ENCODE data around the gene ATP6V1C2. TPM values are rescaled to one million over a fixed set of nuclear protein-coding genes. Genes with fewer than 3 reads are reported as not detected.

ATP6V1C2 gene
- total RNA-seq: 56.8 TPM

GRCh38 chr2:10721396-10722251 lies at the start of gene ATP6V1C2:
ATP6V1C2 (plus strand) TSS chr2:10721630; CDS start chr2:10722850, 1,220 bp downstream.
- no peak for DNase-seq

- DNase-seq: no peak
Measured at GRCh38 chr2:10675131-10675530, 46.3 kb upstream of the ATP6V1C2 start.

GRCh38 chr2:10678225-10678624 lies 43.2 kb upstream of the ATP6V1C2 start:
- DNase-seq: no peak

DNA sequence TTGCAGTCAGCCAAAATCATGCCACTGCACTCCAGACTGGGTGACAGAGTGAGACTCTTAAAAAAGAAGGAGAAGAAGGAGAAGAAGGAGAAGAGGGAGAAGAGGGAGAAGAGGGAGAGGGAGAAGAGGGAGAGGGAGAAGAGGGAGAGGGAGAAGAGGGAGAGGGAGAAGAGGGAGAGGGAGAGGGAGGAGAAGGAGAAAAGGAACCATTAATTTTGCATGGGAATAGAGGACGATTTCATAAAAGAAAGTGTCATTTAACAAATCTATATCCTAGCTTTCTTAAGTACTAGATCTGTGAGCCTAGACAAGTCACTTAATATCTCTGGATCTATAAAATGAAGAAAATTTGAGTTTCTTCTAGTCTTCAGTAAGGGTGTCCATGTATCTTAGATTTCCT lies 41.2 kb upstream of the ATP6V1C2 start:
- no peak for DNase-seq

- no peak for DNase-seq
Measured at GRCh38 chr2:10680957-10681356, 40.5 kb upstream of the ATP6V1C2 start.

DNA sequence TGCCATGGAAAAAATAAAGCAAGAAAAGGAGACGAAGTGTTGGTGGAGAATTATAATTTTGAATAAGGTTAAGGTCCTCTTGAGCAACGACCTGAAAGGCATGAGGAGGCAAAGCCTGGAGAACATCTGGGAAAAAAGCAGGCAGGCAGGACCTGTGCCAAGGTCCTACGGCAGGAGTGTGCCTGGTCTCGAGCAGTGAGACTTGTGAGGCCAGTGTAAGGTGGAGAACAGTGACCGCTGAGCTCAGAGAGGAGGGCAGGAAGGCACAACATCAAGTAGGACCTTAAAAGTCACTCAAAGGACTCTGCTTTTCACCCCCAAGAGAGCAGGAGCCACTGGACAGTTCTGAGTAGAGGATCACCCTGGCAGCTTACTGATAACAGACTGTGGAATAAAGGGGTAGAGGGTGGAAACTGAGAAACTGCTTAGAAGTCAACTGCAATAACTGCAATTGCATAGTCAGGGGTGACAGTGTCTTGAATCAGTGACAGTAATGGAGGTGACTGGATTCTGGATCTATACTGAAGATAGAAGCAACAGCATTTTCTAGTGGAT lies 35.2 kb upstream of the ATP6V1C2 start:
- no peak for DNase-seq

GRCh38 chr2:10688921-10689807 lies 32.3 kb upstream of the ATP6V1C2 start:
- DNase-seq: no peak

DNA sequence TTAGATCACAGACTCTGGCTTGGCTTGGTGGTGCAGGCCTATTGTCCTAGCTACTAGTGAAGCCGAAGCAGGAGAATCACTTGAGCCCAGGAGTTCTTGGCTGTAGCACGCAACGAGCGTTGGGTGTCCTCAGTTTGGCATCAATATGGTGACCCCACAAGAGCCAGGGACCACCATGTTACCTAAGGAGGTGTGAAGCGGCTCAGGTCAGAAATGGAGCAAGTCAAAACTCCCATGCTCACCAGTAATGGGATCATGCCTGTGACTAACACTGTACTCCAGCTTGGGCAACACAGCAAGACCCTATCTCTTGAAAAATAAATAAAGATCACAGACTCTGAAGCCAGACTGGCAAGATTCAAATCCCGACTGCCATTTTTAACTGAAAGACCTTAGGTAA lies 29.9 kb upstream of the ATP6V1C2 start:
- DNase-seq: no peak

DNA sequence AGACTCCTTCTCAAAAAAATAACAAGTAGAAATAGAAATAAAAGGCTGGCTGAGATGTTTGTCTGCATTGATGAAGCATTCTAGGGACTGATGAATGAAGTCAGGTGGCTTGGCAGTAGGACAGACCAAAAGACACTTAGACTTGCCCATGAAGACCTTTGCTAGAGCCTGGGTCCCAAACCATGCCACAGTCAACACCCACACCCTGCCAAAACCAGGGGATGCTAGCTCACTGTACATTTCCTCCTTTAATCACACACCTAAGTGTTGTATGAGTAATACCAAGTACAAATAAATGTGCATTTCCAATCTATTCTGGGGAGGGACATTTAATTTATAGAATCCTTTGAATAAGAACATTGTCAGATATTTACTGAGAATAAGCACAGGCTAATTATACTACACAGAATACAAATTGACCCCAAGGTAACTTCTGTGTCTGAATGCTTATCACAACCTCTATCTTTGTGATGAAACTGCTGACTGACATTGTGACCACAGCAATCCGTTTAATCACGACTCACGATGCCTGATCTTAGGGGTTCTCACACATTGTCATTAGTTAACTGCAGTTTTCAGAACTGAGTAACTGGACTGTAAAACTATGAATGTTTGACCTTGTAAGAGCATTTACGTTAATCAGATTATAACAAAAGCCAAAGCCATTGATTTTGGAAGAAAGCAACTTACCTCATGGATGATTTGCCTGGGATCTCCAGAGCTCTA lies 21.2 kb upstream of the ATP6V1C2 start:
- DNase-seq: no peak

DNA sequence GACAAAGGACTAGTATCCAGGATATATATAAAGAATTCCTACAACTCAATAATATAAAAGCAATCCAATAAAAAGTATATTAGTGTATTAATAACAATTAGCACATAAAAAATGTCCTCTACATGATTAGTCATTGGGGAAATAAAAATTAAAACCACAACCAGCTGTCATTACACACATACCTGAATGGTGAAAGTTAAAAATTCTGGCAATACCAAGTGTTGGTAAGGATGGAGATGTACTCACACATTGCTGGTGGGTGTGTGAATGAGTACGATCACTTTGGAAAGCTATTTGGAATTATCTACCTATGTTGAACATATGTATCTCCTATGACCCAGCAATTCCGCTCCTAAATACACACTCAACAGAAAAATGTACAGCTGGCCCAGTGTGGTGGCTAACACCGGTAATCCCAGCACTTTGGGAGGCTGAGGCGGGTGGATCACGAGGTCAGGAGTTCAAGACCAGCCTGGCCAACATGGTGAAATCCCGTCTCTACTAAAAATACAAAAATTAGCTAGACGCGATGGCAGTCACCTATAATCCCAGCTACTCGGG lies 17.3 kb upstream of the ATP6V1C2 start:
- no peak for DNase-seq

- DNase-seq: no peak
Measured at GRCh38 chr2:10706033-10706432, 15.4 kb upstream of the ATP6V1C2 start.

DNA sequence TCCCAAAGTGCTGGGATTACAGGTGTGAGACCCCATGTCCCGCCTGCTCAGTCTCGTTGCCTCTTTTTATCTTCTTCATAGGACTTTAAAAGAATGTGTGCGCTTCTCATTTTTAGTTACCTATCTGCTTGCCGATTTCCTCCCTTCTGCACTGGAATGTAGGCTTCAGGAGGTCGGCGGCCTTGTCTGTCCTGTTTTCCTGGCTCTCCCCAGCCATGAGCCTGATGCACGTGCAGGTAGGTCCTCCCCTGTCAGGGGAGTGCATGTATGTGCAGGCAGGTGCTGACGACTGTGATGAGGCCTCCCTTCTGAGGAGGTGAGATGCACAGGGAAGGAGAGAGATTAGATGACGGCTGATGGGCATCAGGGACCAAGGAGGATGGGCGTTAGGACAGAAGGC lies 13.6 kb upstream of the ATP6V1C2 start:
- no peak for DNase-seq

DNA sequence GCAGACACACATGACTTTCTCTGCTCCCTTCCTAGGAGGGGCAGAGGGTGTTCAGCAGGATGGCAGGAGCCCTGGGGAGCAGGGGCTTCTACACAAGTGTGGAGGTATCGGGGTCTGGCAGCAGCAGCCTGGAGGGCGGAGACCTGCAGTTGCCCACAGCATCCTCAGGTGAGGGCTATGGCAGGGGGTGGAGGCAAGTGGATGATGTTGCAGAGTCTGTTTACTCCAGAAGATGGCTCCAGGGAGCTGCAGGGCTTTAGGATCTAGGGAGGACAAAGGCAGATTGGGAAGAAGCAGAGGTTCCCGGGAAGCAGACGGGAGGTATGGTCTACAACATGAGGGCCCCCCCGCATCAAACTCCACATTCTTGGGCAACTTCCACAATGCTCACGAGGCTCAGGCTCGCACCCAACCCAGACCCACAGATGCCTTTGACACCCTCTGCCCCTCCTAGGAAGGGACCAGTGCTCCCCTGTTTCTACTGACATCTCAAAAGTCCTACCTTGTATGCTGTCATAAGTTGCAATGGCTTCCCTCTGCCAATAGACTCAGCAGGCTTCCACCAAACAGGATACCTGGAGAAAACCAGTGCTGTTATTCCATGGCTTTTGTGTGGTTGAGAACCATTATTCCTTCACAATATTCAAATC lies 12.0 kb upstream of the ATP6V1C2 start:
- DNase-seq: no peak

- no peak for DNase-seq
Measured at GRCh38 chr2:10712185-10712809, 9.1 kb upstream of the ATP6V1C2 start.

DNA sequence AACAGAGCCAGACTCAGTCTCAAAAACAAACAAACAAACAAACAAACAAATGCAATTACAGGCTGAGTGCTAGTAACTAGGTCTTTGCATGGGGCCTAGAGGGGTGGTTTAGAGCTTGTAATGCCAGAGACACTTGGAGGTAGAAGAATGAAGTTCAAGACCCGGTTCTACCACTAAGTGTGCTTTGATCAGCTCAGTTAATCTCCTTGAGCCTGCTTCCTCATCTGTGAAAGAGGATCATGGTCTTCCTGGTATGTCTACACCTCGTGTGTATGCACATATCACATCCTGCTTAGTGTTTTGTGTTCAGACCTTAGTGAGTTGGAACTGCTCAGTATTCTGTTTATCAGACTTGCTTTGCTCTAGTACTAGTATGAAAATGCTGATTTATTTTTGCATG lies 4.8 kb upstream of the ATP6V1C2 start:
- no peak for DNase-seq

DNA sequence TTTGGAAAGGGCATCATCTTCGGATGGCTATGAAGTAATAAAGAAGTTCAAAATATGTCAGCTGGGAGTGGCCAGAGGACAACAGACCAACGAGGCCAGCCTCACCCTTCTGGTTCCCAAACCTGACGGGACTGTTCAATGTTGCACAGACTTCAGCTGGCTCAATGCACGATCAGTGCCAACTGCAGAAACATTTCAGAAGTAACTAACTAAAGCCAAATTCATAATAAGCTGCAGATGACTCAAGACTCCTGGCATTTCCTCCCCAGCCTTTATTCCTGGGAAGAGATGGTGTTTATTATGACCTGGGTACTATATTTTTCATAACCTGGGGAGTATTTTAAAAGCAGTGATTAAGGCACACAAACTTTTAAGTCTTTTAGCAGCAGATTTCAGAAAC lies 3.8 kb upstream of the ATP6V1C2 start:
- no peak for DNase-seq

GRCh38 chr2:10720306-10720705 lies 1.1 kb upstream of the ATP6V1C2 start:
- no peak for DNase-seq

DNA sequence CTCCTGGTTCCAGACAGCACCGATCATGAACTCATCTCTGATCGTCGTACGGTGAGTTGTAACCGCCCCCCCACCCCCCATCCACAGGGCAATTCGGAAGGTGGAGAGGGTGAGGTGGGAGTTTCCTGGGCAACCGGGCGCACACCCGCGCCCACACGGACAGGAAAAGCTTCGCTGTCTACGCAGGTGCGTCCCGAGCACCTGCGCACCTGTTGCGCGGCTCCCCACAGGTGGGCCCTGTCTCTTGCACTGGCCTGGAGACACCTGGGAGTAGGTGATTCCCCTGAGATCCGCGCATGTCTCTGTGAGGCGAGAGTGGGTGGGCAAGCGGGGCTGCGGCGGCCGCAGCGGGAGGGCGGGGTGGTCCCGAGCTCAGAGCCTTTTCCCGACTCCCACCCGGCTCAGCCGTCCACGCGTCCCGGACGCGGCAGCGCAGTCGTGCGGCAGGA lies 459 bp upstream of the ATP6V1C2 start:
- DNase-seq: no peak

GRCh38 chr2:10722252-10722825 lies 909 bp downstream of the ATP6V1C2 start:
- no peak for DNase-seq

GRCh38 chr2:10732924-10733565 lies 11.6 kb downstream of the ATP6V1C2 start:
- DNase-seq: no peak

All from skin of body (tissue), 2 donors.